HG03060 (cell line): ENCODE results near the gene SLITRK3.
"Not testable (repeated sequence)": the region's sequence is repeated elsewhere in the genome, so short reads cannot be mapped to it uniquely, and the experiment has no call there.

Source experiments
- ATAC-seq: cut with Tn5 transposase; IDR thresholded peaks from one replicate; pipeline ENCODE4 v1.9.1; 2021; ENCODE audit warnings: low read depth, moderate number of reproducible peaks; ENCODE audit not compliant: unreplicated experiment

SLITRK3 gene

GRCh38 chr3:165193366-165194254 lies 2.6 kb downstream of the SLITRK3 start:
- no peak for ATAC-seq

GRCh38 chr3:165192610-165193192 lies 3.5 kb downstream of the SLITRK3 start:
- no peak for ATAC-seq

DNA sequence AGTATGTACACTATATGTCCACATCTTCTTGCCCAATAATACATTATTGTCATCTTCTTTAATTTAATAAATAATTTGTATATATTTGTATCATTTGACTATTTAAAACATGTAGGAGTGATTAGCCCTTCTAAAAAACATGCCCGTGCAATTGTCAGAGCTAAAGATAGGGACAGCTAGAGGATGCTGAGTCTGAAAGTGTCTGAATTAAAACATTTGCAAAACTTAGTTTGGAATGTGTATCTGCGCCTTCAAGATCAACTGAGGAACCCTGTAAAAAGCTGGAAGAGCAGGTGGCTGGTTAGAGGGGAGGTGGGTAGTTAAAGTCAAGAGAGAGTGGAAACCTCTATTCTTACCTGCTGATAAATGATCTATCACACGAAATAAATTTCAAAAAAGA lies 4.7 kb downstream of the SLITRK3 start:
- ATAC-seq: no peak

DNA sequence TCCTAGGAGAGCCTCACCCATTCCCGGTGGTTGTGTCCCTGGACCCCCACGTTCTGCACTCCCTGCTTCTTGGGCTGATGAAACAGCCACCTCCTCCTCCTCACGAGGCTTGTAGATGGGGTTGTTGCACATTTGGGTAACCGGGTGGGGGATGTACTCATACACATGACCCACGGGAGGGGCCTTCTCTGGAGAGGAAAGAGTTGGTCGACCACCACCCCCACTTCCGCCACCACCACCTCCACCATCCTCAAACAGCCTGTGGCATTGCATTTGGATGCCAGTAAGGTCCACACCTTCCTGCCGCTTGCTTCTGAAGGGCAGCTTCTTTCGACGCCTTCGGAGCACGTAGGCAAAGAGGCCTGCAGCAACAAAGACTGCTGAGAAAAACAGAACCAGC lies 7.7 kb downstream of the SLITRK3 start:
- no peak for ATAC-seq

DNA sequence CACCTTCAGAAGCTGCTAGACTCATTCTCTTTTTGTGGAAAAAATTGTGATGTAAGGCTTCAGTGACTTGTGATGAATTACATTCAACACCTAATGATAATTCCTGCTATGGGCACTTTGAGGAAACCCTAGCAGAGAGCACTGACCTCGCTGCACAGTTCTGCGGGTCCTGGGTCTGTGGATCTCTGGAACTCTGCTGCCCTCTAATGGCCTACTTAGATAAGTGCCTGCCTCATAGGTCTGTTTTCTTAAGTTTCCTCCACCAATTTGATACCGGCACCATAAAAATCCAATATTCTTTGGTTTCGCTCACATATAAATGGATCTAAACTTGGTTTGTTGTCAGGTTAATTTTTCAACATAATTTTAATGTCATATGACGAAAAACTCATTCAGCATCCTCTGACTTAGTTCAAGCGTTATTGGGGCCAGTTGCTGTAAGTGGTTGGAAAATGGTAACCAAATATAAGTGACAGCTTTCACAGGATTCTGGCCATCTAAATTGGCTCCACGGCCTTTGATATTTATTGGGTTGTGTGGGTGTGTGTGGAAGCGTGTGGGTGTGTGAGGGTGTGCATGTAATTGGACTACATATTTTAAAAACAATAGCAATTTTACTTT lies 10.4 kb downstream of the SLITRK3 start:
- peak; percentile 88 for ATAC-seq

DNA sequence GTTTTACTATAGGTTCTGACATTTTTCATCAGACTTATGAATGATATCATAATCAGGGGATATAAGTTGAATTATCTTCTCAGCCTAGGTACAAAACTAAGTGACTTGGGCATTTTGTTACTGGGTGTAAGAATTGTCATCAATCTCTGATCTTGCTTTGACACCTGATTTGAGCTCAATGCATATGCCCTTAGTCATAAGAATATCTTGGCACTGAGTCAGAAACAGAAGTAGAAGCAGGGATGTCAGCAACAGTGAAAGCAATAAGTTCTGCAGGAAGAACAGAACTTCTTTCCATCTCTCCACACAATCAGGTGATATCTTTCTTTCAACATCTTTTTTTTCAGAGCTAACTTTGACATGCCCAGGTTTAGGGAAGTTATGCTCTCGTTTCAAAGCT lies 14.6 kb downstream of the SLITRK3 start:
- ATAC-seq: no peak

GRCh38 chr3:165170236-165170635 lies 25.9 kb downstream of the SLITRK3 start:
- ATAC-seq: no peak

DNA sequence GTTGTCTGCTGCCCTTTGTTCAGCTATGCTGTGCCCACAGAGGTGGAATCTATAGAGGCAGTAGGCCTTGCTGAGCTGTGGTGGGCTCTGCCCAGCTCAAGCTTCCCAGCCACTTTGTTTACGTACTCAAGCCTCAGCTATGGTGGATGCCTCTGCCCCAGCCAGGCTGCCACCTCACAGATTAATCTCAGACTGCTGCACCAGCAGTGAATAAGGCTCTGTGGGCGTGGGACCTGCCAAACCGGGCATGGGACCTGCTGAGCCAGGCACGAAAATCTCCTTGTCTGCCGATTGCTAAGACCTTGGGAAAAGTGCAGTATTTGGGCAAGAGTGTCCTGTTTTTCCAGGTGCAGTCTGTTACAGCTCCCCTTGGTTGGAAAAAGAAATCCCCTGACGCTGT lies 26.8 kb downstream of the SLITRK3 start:
- no peak for ATAC-seq

- no peak for ATAC-seq
Observed at GRCh38 chr3:165162883-165163282, 33.3 kb downstream of the SLITRK3 start.

- ATAC-seq: no peak
Observed at GRCh38 chr3:165159760-165160421, 36.3 kb downstream of the SLITRK3 start.

DNA sequence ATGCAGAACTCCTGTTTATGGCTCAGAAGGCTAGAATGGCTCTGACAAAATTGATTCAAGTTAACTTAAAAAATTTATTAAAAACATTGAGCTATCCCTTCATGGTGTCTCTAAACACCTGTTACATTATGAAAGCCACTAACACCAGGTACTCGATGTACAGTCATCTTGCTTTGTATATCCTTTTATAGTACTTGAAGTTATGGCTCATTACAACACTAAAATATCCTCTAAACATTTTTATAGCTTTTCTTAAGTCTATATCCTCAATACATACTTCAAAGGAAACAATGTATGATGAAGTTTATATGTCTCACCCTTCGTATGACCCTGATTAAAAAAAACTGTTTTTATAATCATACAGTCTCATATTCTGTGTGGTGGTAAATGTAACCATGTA lies 38.2 kb downstream of the SLITRK3 start:
- no peak for ATAC-seq

DNA sequence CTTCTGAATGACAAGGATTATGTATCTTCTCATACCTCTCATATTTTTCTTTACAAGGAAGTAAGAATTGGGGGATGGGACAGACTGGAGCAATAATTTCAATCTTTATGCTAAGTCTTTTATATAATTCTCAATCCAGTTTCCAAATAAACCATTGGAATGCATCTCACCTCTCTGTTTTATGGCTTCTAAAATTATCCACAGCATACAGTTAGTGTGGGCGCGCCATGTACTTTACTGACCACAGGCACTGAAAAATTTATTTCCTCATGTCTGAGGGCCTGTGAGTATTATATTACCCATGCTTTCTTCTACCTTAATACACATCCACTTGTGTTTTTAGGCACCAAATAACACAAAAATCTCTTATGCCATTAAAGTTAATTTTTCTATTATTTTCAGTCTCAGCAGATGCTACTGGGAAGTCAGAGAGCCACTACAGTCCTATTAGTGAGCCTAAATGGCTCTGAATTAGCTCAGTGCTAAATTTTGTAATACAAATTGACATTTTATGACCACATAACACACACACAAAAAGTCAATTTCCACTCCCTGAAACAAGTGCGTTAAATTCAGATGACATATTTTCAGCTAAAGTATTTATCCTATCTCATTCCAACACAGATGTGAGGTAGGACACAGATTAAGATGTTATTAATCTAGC lies 39.3 kb downstream of the SLITRK3 start:
- no peak for ATAC-seq

- ATAC-seq: no peak
Observed at GRCh38 chr3:165148876-165149441, 47.2 kb downstream of the SLITRK3 start.

- no peak for ATAC-seq
Observed at GRCh38 chr3:165144271-165144670, 51.9 kb downstream of the SLITRK3 start.

DNA sequence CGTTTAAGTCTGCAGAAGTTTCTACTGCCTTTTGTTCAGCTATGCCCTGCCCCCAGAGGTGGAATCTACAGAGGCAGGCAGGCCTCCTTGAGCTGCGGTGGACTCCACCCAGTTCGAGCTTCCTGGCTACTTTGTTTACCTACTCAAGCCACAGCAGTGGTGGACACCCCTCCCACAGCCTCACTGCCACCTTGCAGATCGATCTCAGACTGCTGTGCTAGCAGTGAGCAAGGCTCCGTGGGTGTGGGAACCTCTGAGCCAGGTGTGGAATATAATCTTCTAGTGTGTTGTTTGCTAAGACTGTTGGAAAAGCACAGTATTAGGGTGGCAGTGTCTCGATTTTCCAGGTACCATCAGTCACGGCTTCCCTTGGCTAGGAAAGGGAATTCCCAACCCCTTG lies 56.3 kb downstream of the SLITRK3 start:
- not testable (repeated sequence) for ATAC-seq
